Panc1 (cell line): ENCODE measurements around the gene SLCO2A1. TPM values are rescaled to one million over a fixed set of nuclear protein-coding genes. Genes with fewer than 3 reads are reported as not detected.

Experiments
- ATAC-seq: fragments of 200-7000 bp; cut with Tn5 transposase; 2 replicates; pipeline ENCODE4 v1.9.1; 2020; ENCODE audit warnings: mild to moderate bottlenecking, moderate library complexity
- BruUV-seq: library from RNA; stranded (reverse); fragments of 400-500 nt; replicated peaks from 2 replicates; lab custom pipeline; 2021; lab: Mats Ljungman, UMichigan
- CTCF ChIA-PET: fragments of 300-600 bp; sonication (Branson Sonifier 250); formaldehyde crosslinking; loops from one replicate; lab custom pipeline; 2022; ENCODE audit warnings: antibody characterized with exemption; lab: Charles Lee
- POLR2A ChIA-PET: fragments of 300-600 bp; sonication (Branson Sonifier 250); formaldehyde crosslinking; loops from one replicate; lab custom pipeline; 2022; ENCODE audit warnings: antibody characterized with exemption; lab: Charles Lee
- DNase-seq: peaks from one replicate; pipeline ENCODE4 v3.0.0-alpha.2; 2010; ENCODE audit warnings: low read depth, low spot score
- H3K27ac ChIP-seq: 2 replicates; pipeline ENCODE4 v1.5.1; 2011; ENCODE audit warnings: mild to moderate bottlenecking, low read length, inconsistent platforms
- H3K27me3 ChIP-seq: fragments of 200-500 bp; sonication (Bioruptor generic); 2 replicates; pipeline ENCODE4 v1.6.0; 2014; ENCODE audit warnings: low read length, inconsistent platforms; ENCODE audit not compliant: control insufficient read depth, insufficient read depth
- H3K36me3 ChIP-seq: fragments of 200-500 bp; sonication (Bioruptor generic); 2 replicates; pipeline ENCODE4 v1.5.1; 2014; ENCODE audit warnings: inconsistent platforms, mild to moderate bottlenecking, low read length, moderate library complexity; ENCODE audit not compliant: control insufficient read depth, insufficient read depth
- H3K4me1 ChIP-seq: 2 replicates; pipeline ENCODE4 v1.5.1; 2011; ENCODE audit warnings: inconsistent platforms, mild to moderate bottlenecking, low read length, moderate library complexity; ENCODE audit not compliant: control insufficient read depth, insufficient read depth
- H3K4me3 ChIP-seq, 2 experiments: 2 replicates each; pipeline ENCODE4 v1.5.1; 2011 to 2012; ENCODE audit warnings: low read depth in 2 of 2, low read length in 2 of 2, mild to moderate bottlenecking in 2 of 2, inconsistent platforms in 1 of 2, moderate library complexity in 1 of 2
- H3K9me3 ChIP-seq: fragments of 200-500 bp; sonication (Bioruptor generic); 2 replicates; pipeline ENCODE4 v1.5.1; 2014; ENCODE audit warnings: low read depth, mild to moderate bottlenecking, inconsistent platforms, low read length, moderate library complexity; ENCODE audit not compliant: control insufficient read depth, insufficient read depth
- POLR2AphosphoS5 ChIP-seq: IDR thresholded peaks from 2 replicates; pipeline ENCODE4 v1.6.1; 2012; ENCODE audit warnings: mild to moderate bottlenecking, low read depth, low read length, moderate library complexity
- SIN3A ChIP-seq: IDR thresholded peaks from 2 replicates; pipeline ENCODE4 v1.6.1; 2012; ENCODE audit warnings: low read depth, mild to moderate bottlenecking, low read length, moderate library complexity, borderline replicate concordance; ENCODE audit not compliant: insufficient read depth
- TCF7L2 ChIP-seq: IDR thresholded peaks from 2 replicates; pipeline ENCODE4 v1.6.1; 2011; ENCODE audit warnings: mild to moderate bottlenecking, low read depth, low read length, inconsistent platforms
- in situ Hi-C: cut with HindIII; loops from 2 replicates; pipeline ENCODE4 v1.10.0; 2016; ENCODE audit warnings: low sequenced_read_pairs, low pct_unique_long_range_greater_than_20kb
- intact Hi-C: fragments of 100-400 bp; cut with micrococcal nuclease; formaldehyde crosslinking; loops from one replicate; pipeline ENCODE4 v1.10.0; 2022; ENCODE audit not compliant: unreplicated experiment
- total RNA-seq: library from RNA; stranded (reverse); gene quantifications from one replicate; pipeline ENCODE4 v1.2.1, GENCODE V29; 2021; ENCODE audit not compliant: unreplicated experiment
- TF ChIP-seq, protein P1 (sequence below), 2 experiments: IDR thresholded peaks; 2 replicates each; pipeline ENCODE4 v1.6.1; 2011 to 2012; ENCODE audit warnings: low read depth in 2 of 2, control low read depth in 1 of 2, low read length in 1 of 2, mild to moderate bottlenecking in 1 of 2, moderate library complexity in 1 of 2; ENCODE audit not compliant: insufficient read depth in 1 of 2
- TF ChIP-seq, protein P2 (sequence below): fragments of 450-650 bp; IDR thresholded peaks from 2 replicates; pipeline ENCODE4 v1.5.1; 2017; ENCODE audit warnings: mild to moderate bottlenecking

Gene SLCO2A1
- total RNA-seq, 1 experiment from 2014 or later, result 0.62 TPM

DNA sequence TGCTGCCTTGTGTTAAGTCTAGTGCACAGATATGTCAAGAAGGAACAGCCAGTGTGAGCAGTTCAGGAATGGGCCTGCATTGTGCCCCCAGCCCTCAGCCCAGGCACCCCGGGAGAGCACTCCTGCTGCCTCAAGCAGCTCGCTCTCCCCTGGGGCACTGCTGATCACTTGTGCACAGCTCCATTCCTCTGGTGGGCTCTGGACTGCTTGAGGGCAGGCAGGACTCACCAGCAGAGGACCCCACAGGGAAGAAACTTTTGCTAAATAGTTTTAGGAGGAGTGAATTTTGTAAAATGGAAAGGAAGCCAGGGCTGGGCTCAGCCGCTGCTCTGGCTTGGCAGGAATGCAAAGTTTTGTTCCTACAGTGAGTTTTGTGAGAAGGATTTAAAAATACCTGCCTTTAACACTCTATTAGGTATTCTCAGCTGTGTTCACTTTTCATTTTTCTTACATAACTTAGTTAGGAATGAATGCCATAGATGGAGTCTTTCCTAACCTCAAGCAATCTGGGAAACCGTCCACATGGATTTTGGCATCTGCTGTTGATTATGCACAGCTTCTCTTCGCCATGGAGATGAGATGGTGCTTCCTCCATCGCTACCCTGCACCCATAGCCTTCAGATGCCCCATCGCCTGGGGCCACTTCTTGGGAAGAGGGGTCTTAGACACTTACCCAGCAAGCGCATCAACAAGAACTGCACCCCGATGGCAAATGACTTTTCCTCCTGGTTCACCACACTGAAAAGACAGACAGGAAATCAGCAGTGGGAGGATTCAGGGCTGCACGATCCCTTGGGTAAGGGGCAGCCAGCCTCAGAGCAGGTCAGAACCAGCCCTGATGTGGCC lies 91.7 kb downstream of the SLCO2A1 start:
- Histone ChIP-seq H3K4me3 (no peak overlapping the region), H3K27me3 (no peaks in the 10 kb centered on the region), H3K4me1 (peaks cover 30% of the 10 kb centered on the region), H3K36me3 (no peaks in the 10 kb centered on the region), H3K9me3 (no peaks in the 10 kb centered on the region), H3K27ac (no peak overlapping the region)
- ChIA-PET CTCF (interaction anchor here (1.0 to 1.4 kb wide), 2 partner anchors 105 to 274 kb away, joined by 3 read pairs; no protein-coding TSS in a partner anchor), POLR2A (no interaction called here)
- no TSS peak for BruUV-seq
- no peak for DNase-seq
- no peak for ATAC-seq
- in situ Hi-C loops, result no loop called here
- intact Hi-C loops, result no loop called here
- TF ChIP-seq SIN3A, result no peak
- TF ChIP-seq, protein P1, sequence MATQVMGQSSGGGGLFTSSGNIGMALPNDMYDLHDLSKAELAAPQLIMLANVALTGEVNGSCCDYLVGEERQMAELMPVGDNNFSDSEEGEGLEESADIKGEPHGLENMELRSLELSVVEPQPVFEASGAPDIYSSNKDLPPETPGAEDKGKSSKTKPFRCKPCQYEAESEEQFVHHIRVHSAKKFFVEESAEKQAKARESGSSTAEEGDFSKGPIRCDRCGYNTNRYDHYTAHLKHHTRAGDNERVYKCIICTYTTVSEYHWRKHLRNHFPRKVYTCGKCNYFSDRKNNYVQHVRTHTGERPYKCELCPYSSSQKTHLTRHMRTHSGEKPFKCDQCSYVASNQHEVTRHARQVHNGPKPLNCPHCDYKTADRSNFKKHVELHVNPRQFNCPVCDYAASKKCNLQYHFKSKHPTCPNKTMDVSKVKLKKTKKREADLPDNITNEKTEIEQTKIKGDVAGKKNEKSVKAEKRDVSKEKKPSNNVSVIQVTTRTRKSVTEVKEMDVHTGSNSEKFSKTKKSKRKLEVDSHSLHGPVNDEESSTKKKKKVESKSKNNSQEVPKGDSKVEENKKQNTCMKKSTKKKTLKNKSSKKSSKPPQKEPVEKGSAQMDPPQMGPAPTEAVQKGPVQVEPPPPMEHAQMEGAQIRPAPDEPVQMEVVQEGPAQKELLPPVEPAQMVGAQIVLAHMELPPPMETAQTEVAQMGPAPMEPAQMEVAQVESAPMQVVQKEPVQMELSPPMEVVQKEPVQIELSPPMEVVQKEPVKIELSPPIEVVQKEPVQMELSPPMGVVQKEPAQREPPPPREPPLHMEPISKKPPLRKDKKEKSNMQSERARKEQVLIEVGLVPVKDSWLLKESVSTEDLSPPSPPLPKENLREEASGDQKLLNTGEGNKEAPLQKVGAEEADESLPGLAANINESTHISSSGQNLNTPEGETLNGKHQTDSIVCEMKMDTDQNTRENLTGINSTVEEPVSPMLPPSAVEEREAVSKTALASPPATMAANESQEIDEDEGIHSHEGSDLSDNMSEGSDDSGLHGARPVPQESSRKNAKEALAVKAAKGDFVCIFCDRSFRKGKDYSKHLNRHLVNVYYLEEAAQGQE (IDR thresholded peaks at IDR 0.05; ENCODE audit: insufficient read depth in 1 of 2, low read depth in 2 of 2, low read length in 1 of 2), result no peak
- TF ChIP-seq POLR2AphosphoS5, result no peak
- no peak for TF ChIP-seq TCF7L2
- TF ChIP-seq, protein P2, sequence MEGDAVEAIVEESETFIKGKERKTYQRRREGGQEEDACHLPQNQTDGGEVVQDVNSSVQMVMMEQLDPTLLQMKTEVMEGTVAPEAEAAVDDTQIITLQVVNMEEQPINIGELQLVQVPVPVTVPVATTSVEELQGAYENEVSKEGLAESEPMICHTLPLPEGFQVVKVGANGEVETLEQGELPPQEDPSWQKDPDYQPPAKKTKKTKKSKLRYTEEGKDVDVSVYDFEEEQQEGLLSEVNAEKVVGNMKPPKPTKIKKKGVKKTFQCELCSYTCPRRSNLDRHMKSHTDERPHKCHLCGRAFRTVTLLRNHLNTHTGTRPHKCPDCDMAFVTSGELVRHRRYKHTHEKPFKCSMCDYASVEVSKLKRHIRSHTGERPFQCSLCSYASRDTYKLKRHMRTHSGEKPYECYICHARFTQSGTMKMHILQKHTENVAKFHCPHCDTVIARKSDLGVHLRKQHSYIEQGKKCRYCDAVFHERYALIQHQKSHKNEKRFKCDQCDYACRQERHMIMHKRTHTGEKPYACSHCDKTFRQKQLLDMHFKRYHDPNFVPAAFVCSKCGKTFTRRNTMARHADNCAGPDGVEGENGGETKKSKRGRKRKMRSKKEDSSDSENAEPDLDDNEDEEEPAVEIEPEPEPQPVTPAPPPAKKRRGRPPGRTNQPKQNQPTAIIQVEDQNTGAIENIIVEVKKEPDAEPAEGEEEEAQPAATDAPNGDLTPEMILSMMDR, result no peak

DNA sequence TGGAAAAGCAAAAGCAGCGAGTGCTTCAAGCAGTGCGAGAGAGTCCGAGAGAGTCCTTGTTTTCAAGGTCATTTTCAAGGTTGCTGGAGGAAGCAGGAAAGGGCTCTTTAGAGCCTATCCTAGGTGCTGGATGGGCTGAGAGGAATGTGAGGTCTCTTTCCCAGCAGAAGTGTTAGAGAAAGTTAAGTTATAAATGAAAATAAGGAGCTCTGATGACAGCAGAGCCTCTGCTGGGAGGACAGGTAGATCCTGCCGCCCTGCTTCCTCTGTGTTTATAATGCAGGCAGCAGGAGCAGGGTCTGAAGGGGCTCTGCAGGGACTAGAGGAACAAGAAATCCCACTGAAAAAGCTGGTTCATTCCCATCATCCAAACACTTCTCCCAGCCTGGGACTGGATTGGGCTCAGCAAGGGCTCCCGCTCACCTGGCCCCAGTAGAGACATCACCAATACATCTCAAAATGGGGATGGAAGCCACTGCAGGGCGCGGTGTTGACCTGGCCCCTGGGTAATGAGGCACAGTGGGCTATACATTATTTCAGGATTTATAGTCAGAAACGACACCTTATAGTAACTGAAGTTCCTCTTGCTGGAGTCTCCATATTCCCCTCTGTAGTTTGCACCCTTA lies 92.6 kb downstream of the SLCO2A1 start:
- H3K4me3 ChIP-seq, result no peak overlapping the region
- intact Hi-C loops (no loop called here), in situ Hi-C loops (no loop called here)
- no peaks in the 10 kb centered on the region for H3K27me3 ChIP-seq
- ChIA-PET POLR2A (no interaction called here), CTCF (no interaction called here)
- H3K27ac ChIP-seq, result no peak overlapping the region
- TF ChIP-seq SIN3A, result no peak
- TF ChIP-seq, protein P2, result no peak
- BruUV-seq, result no TSS peak
- ATAC-seq (no peak), DNase-seq (no peak)
- H3K36me3 ChIP-seq, result no peaks in the 10 kb centered on the region
- peaks cover 22% of the 10 kb centered on the region for H3K4me1 ChIP-seq
- H3K9me3 ChIP-seq, result no peaks in the 10 kb centered on the region
